Endodermal cell (in vitro differentiated cells): Measurements from ENCODE around the gene RGS3. TPM values are rescaled to one million over a fixed set of nuclear protein-coding genes. Genes with fewer than 3 reads are reported as not detected.

Experiments used
- DNase-seq: peaks from one replicate; pipeline ENCODE4 v3.0.0-alpha.2; 2017
- H3K27ac ChIP-seq: 2 replicates; pipeline ENCODE4 v1.5.1; 2013; ENCODE audit warnings: mild to moderate bottlenecking, low read depth, low read length, moderate library complexity
- H3K27me3 ChIP-seq: 2 replicates; pipeline ENCODE4 v1.6.1; 2013; ENCODE audit warnings: mild to moderate bottlenecking, low read length, moderate library complexity; ENCODE audit not compliant: insufficient read depth, control insufficient read depth, poor library complexity, severe bottlenecking
- H3K36me3 ChIP-seq: 2 replicates; pipeline ENCODE4 v1.7.0; 2013; ENCODE audit warnings: mild to moderate bottlenecking, low read length, moderate library complexity; ENCODE audit not compliant: control insufficient read depth, insufficient read depth
- H3K4me1 ChIP-seq: one replicate; pipeline ENCODE4 v1.7.0; 2013; ENCODE audit warnings: low read length; ENCODE audit not compliant: control insufficient read depth, insufficient read depth
- H3K4me3 ChIP-seq: 2 replicates; pipeline ENCODE4 v1.5.1; 2013; ENCODE audit warnings: mild to moderate bottlenecking, low read length, moderate library complexity
- H3K9ac ChIP-seq: 2 replicates; pipeline ENCODE4 v1.6.1; 2013; ENCODE audit warnings: mild to moderate bottlenecking, low read length, moderate library complexity; ENCODE audit not compliant: poor library complexity, severe bottlenecking; ENCODE audit errors: extremely low read depth
- H3K9me3 ChIP-seq: 2 replicates; pipeline ENCODE4 v1.6.1; 2013; ENCODE audit warnings: mild to moderate bottlenecking, low read length, moderate library complexity; ENCODE audit not compliant: control insufficient read depth
- H3K27ac Mint-ChIP-seq: 2 replicates; pipeline ENCODE4 v1.8.0; 2020; ENCODE audit warnings: mixed read lengths
- H3K27me3 Mint-ChIP-seq: 2 replicates; pipeline ENCODE4 v1.8.0; 2021; ENCODE audit warnings: mild to moderate bottlenecking, mixed read lengths; ENCODE audit not compliant: insufficient read depth
- H3K36me3 Mint-ChIP-seq: 2 replicates; pipeline ENCODE4 v1.8.0; 2020; ENCODE audit warnings: low read depth, mixed read lengths
- H3K4me1 Mint-ChIP-seq: 2 replicates; pipeline ENCODE4 v1.8.0; 2020; ENCODE audit warnings: mixed read lengths
- H3K4me3 Mint-ChIP-seq: 2 replicates; pipeline ENCODE4 v1.8.0; 2020; ENCODE audit warnings: mild to moderate bottlenecking, moderate library complexity, mixed read lengths
- H3K9me3 Mint-ChIP-seq: 2 replicates; pipeline ENCODE4 v1.8.0; 2020; ENCODE audit warnings: mild to moderate bottlenecking, mixed read lengths
- WGBS, 2 experiments: methylation state at CpG; one replicate each; pipeline versions ENCODE4 v1.1.5 to v1.1.7; 2013; ENCODE audit warnings: missing lambda C conversion rate in 2 of 2, mixed read lengths in 1 of 2; ENCODE audit not compliant: insufficient coverage in 1 of 2, insufficient read length in 1 of 2; 5-methylcytosine and 5-hydroxymethylcytosine counted together
- total RNA-seq, 2 donors: library from RNA; stranded (reverse); fragmentation: NEBNext Ultra II Directional in 1 of 2; extraction: Animal tissue kit (Norgen Biotek cat#: 25700) in 1 of 2; gene quantifications; 2 replicates in 1 of 2; 3 replicates in 1 of 2; pipeline ENCODE4 v1.2.1, GENCODE V29; 2021
- TF ChIP-seq, protein P1 (sequence below): fragments of 200-600 bp; sonication (generic); conservative IDR thresholded peaks from 2 replicates; pipeline ENCODE4 v1.5.0; 2021; ENCODE audit warnings: antibody characterized with exemption, mild to moderate bottlenecking

Gene RGS3
- total RNA-seq, 2 donors from 2014 or later, result 20.7 to 40.3 TPM

GRCh38 chr9:113597390-113598241 is 134.1 kb downstream of the RGS3 start:
- Histone ChIP-seq H3K36me3 (peaks cover 15% of the 10 kb centered on the region), H3K27ac (no peak overlapping the region), H3K4me1 (peaks cover 16% of the 10 kb centered on the region), H3K9ac (no peak overlapping the region), H3K9me3 (no peaks in the 10 kb centered on the region), H3K4me3 (no peak overlapping the region), H3K27me3 (no peaks in the 10 kb centered on the region)
- Mint-ChIP-seq H3K4me1 (peaks cover 31% of the 10 kb centered on the region), H3K27ac (no peak overlapping the region), H3K36me3 (peaks cover 20% of the 10 kb centered on the region), H3K4me3 (no peak overlapping the region), H3K9me3 (no peaks in the 10 kb centered on the region), H3K27me3 (peaks cover 2% of the 10 kb centered on the region)
- DNase-seq, result no peak
- WGBS, 2 experiments, result 90 to 97% methylated on average over 8 to 14 of the region's 14 CpGs
- TF ChIP-seq, protein P1, sequence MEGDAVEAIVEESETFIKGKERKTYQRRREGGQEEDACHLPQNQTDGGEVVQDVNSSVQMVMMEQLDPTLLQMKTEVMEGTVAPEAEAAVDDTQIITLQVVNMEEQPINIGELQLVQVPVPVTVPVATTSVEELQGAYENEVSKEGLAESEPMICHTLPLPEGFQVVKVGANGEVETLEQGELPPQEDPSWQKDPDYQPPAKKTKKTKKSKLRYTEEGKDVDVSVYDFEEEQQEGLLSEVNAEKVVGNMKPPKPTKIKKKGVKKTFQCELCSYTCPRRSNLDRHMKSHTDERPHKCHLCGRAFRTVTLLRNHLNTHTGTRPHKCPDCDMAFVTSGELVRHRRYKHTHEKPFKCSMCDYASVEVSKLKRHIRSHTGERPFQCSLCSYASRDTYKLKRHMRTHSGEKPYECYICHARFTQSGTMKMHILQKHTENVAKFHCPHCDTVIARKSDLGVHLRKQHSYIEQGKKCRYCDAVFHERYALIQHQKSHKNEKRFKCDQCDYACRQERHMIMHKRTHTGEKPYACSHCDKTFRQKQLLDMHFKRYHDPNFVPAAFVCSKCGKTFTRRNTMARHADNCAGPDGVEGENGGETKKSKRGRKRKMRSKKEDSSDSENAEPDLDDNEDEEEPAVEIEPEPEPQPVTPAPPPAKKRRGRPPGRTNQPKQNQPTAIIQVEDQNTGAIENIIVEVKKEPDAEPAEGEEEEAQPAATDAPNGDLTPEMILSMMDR, result no peak

GRCh38 chr9:113598451-113598850 is 134.9 kb downstream of the RGS3 start:
- peaks cover 20% of the 10 kb centered on the region for H3K36me3 Mint-ChIP-seq
- Histone ChIP-seq H3K9ac (no peak overlapping the region), H3K4me3 (no peak overlapping the region), H3K36me3 (peaks cover 15% of the 10 kb centered on the region), H3K27ac (no peak overlapping the region), H3K27me3 (no peaks in the 10 kb centered on the region), H3K4me1 (peaks cover 10% of the 10 kb centered on the region), H3K9me3 (no peaks in the 10 kb centered on the region)
- TF ChIP-seq, protein P1, result no peak
- no peak for DNase-seq
- H3K4me3 Mint-ChIP-seq, result no peak overlapping the region
- peaks cover 2% of the 10 kb centered on the region for H3K27me3 Mint-ChIP-seq
- H3K9me3 Mint-ChIP-seq, result no peaks in the 10 kb centered on the region
- H3K4me1 Mint-ChIP-seq, result peaks cover 31% of the 10 kb centered on the region
- WGBS, 2 experiments, result 98% methylated on average over 2 of the region's 2 CpGs; no CpG with 5 or more reads in 1 of the 2 experiments
- H3K27ac Mint-ChIP-seq, result no peak overlapping the region

DNA sequence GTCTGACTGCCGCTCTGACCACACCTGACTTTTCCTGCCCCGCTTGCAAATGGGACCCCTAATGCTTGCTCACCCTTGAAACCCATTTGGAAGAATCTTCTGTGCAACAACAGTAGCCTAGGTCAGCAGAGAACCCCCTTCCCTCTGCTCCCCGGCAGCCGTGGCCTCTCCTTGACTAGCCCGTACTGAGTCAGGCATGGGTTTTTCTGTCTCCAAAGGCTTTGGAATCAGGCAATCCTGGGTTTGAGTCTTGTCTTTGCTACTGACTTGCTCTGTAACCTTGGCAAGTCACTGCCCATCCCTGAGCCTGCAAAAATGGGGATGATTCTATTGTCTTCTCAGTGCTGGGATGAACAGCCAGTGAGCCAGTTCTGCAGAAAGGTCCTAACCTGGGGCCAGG is 135.4 kb downstream of the RGS3 start:
- H3K4me3 Mint-ChIP-seq, result no peak overlapping the region
- H3K27ac Mint-ChIP-seq, result peak overlapping the region; percentile 6
- H3K27me3 ChIP-seq, result no peaks in the 10 kb centered on the region
- no peaks in the 10 kb centered on the region for H3K9me3 Mint-ChIP-seq
- peaks cover 32% of the 10 kb centered on the region for H3K4me1 Mint-ChIP-seq
- no peak for DNase-seq
- TF ChIP-seq, protein P1, result no peak
- no peak overlapping the region for H3K27ac ChIP-seq
- no peak overlapping the region for H3K4me3 ChIP-seq
- no peak overlapping the region for H3K9ac ChIP-seq
- WGBS, 2 experiments, result 95 to 97% methylated on average over 3 to 5 of the region's 5 CpGs
- H3K9me3 ChIP-seq, result no peaks in the 10 kb centered on the region
- peaks cover 7% of the 10 kb centered on the region for H3K4me1 ChIP-seq
- H3K27me3 Mint-ChIP-seq, result peaks cover 2% of the 10 kb centered on the region
- peaks cover 20% of the 10 kb centered on the region for H3K36me3 Mint-ChIP-seq
- H3K36me3 ChIP-seq, result peaks cover 15% of the 10 kb centered on the region
